ENCODE measurements around the gene LSG1.

DNA sequence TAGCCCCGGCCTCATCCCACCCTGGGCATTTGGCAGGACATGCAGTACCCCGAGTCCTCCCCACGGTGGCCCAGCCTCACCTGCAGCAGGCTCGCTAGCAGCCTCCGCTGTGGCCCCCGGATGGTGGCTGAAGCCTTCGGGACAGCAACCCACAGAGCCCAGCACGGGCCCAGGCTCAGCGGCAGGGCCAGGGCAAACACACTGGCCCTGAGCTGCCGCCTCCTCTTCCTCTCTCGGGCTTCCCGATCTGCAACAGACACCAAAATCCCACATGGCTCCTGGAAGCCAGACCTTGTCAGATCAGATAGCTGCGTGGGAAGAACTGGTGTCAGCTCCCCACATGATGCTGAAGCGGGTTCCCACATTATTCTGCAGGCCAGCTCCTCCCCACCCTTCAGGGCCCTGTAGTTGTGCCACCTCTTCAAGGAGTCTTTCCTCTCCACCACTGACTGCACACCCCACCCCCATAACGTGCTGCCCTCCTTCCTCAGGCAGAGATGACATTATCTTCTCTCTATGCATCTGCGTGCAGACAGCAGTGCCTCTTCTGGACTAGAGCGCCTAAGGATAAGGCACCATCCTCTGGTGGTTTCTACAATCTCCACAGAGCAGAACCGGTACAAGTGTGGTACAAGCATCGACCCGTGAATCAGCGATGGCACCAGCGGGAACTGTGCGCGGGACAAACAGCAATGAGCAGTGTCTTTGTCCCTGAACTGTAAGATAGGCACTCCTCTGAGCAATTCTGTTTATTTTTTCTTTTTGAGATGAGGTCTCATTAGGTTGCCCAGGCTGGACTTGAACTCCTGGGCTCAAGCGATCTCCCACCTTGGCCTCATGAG is 48.3 kb downstream of the LSG1 start:
- TF ChIP-seq EGR1 (conservative IDR thresholded peaks at IDR 0.05) (no peak), POLR2A (conservative IDR thresholded peaks at IDR 0.05) (no peak), TRIM24 (IDR thresholded peaks at IDR 0.05) (no peak)

Data from K562 (cell line).